SK-N-SH (cell line): Measurements from ENCODE around the gene CKS2. TPM values are rescaled to one million over a fixed set of nuclear protein-coding genes. Genes with fewer than 3 reads are reported as not detected.

Experiments used
- CTCF ChIA-PET: fragments of 300-600, 350-600 bp; formaldehyde crosslinking; extraction: SDS; loops from one replicate; lab custom pipeline; 2021; lab: Yijun Ruan, JAX
- POLR2A ChIA-PET: fragments of 350-600 bp; sonication (Branson Sonifier 250); formaldehyde crosslinking; extraction: SDS; loops from one replicate; lab custom pipeline; 2020; ENCODE audit warnings: antibody characterized with exemption, inconsistent platforms; lab: Yijun Ruan, JAX
- DNase-seq: peaks from one replicate; pipeline ENCODE4 v3.0.0; 2012
- H2AFZ ChIP-seq: fragments of 200-600 bp; sonication (generic); 2 replicates; pipeline ENCODE4 v1.8.1; 2016; ENCODE audit warnings: antibody characterized with exemption, mild to moderate bottlenecking, low read depth
- H3F3A ChIP-seq: fragments of 200-600 bp; sonication (generic); replicated peaks from 2 replicates; pipeline ENCODE3; 2016; ENCODE audit warnings: antibody characterized with exemption, mild to moderate bottlenecking; ENCODE audit not compliant: insufficient read depth
- H3K27ac ChIP-seq, 2 experiments: fragments of 200-500 bp in 1 of 2; fragments of 200-600 bp in 1 of 2; sonication (Bioruptor generic) in 1 of 2; sonication (generic), shearing (Covaris generic) in 1 of 2; 2 replicates each; pipeline versions ENCODE4 v1.5.1 to v1.6.1; 2014 to 2016; ENCODE audit warnings: low read depth in 2 of 2, inconsistent platforms in 1 of 2, low read length in 1 of 2, mild to moderate bottlenecking in 1 of 2, mixed read lengths in 1 of 2
- H3K27me3 ChIP-seq: fragments of 200-600 bp; sonication (generic), shearing (Covaris generic); 2 replicates; pipeline ENCODE4 v1.6.1; 2016; ENCODE audit warnings: mixed run types; ENCODE audit not compliant: insufficient read depth
- H3K36me3 ChIP-seq, 2 experiments: fragments of 200-500 bp in 1 of 2; fragments of 200-600 bp in 1 of 2; sonication (Bioruptor generic) in 1 of 2; sonication (generic) in 1 of 2; replicated peaks in 1 of 2; 2 replicates each; pipeline versions ENCODE3 to v1.5.1; 2014 to 2016; ENCODE audit warnings: low read length in 1 of 2, mild to moderate bottlenecking in 1 of 2; ENCODE audit not compliant: insufficient read depth in 2 of 2, control insufficient read depth in 1 of 2
- H3K4me1 ChIP-seq, 2 experiments: fragments of 200-500 bp in 1 of 2; fragments of 200-600 bp in 1 of 2; sonication (Bioruptor generic) in 1 of 2; sonication (generic), shearing (Covaris generic) in 1 of 2; 2 replicates each; pipeline versions ENCODE4 v1.5.1 to v1.6.1; 2014 to 2016; ENCODE audit warnings: low read depth in 1 of 2, low read length in 1 of 2, mixed run types in 1 of 2; ENCODE audit not compliant: insufficient read depth in 2 of 2, control insufficient read depth in 1 of 2
- H3K4me2 ChIP-seq: fragments of 200-600 bp; sonication (generic), shearing (Covaris generic); 2 replicates; pipeline ENCODE4 v1.6.1; 2017; ENCODE audit warnings: mixed run types
- H3K4me3 ChIP-seq, 2 experiments: fragments of 200-500 bp in 1 of 2; fragments of 200-600 bp in 1 of 2; sonication (Bioruptor generic) in 1 of 2; sonication (generic), shearing (Covaris generic) in 1 of 2; 2 replicates each; pipeline versions ENCODE4 v1.5.1 to v1.8.1; 2014 to 2016; ENCODE audit warnings: low read depth in 2 of 2, inconsistent platforms in 1 of 2, low read length in 1 of 2, mild to moderate bottlenecking in 1 of 2, mixed read lengths in 1 of 2, moderate library complexity in 1 of 2
- H3K79me2 ChIP-seq: fragments of 200-600 bp; sonication (generic); 2 replicates; pipeline ENCODE4 v1.8.1; 2017; ENCODE audit warnings: mild to moderate bottlenecking; ENCODE audit not compliant: insufficient read depth
- H3K9ac ChIP-seq: fragments of 200-600 bp; sonication (generic); 2 replicates; pipeline ENCODE4 v1.6.1; 2017; ENCODE audit warnings: mixed run types
- H3K9me2 ChIP-seq: fragments of 200-600 bp; sonication (generic); 2 replicates; pipeline ENCODE4 v1.6.1; 2017; ENCODE audit warnings: mixed run types
- H3K9me3 ChIP-seq: fragments of 200-600 bp; sonication (generic); 2 replicates; pipeline ENCODE4 v1.6.1; 2017; ENCODE audit warnings: mixed run types, mild to moderate bottlenecking, moderate library complexity
- H4K20me1 ChIP-seq: fragments of 200-600 bp; sonication (generic); 2 replicates; pipeline ENCODE4 v1.6.1; 2017; ENCODE audit warnings: mild to moderate bottlenecking, mixed run types; ENCODE audit not compliant: insufficient read depth
- EZH2phosphoT487 ChIP-seq: fragments of 200-600 bp; sonication (generic); IDR thresholded peaks from 2 replicates; pipeline ENCODE4 v1.6.1; 2017; ENCODE audit warnings: low read depth, mixed run types, mild to moderate bottlenecking, antibody characterized with exemption, moderate library complexity, borderline replicate concordance
- FOXM1 ChIP-seq: IDR thresholded peaks from 2 replicates; pipeline ENCODE4 v1.4.0; 2012; ENCODE audit warnings: low read depth, mild to moderate bottlenecking
- GABPA ChIP-seq: IDR thresholded peaks from 2 replicates; pipeline ENCODE4 v1.4.0; 2012; ENCODE audit warnings: low read depth, mild to moderate bottlenecking
- TAF1 ChIP-seq: IDR thresholded peaks from 2 replicates; pipeline ENCODE4 v1.6.1; 2012; ENCODE audit warnings: low read depth, mild to moderate bottlenecking, low read length, moderate library complexity, borderline replicate concordance
- YY1 ChIP-seq: IDR thresholded peaks from 2 replicates; pipeline ENCODE4 v1.4.0; 2012; ENCODE audit warnings: low read depth, mild to moderate bottlenecking
- WGBS: methylation state at CpG from one replicate; pipeline ENCODE4 v1.1.6; 2017; ENCODE audit warnings: low lambda C conversion rate; 5-methylcytosine and 5-hydroxymethylcytosine counted together
- polyA plus RNA-seq, 3 experiments: library from polyadenylated mRNA; depleted of rRNA; stranded (reverse); fragments of >200 nt; gene quantifications; 2 replicates each; pipeline ENCODE4 v1.2.3, GENCODE V29; 2012
- TF ChIP-seq, protein P1 (sequence below): IDR thresholded peaks from 2 replicates; pipeline ENCODE4 v1.4.0; 2012; ENCODE audit warnings: low read depth
- TF ChIP-seq, protein P2 (sequence below): IDR thresholded peaks from 2 replicates; pipeline ENCODE4 v1.4.0; 2012; ENCODE audit warnings: low read depth, borderline replicate concordance
- TF ChIP-seq, protein P3 (sequence below): fragments of 150-350 bp; IDR thresholded peaks from 2 replicates; pipeline ENCODE4 v1.6.1; 2016; ENCODE audit warnings: mild to moderate bottlenecking, low read depth, low read length
- TF ChIP-seq, protein P4 (sequence below): IDR thresholded peaks from 2 replicates; pipeline ENCODE4 v1.4.0; 2012; ENCODE audit warnings: low read depth, borderline replicate concordance
- TF ChIP-seq, protein P5 (sequence below): IDR thresholded peaks from 2 replicates; pipeline ENCODE4; 2012

Gene CKS2
- polyA plus RNA-seq, 1 of the 3 experiments (the other 2 are of a cell fraction) = 362 TPM

DNA sequence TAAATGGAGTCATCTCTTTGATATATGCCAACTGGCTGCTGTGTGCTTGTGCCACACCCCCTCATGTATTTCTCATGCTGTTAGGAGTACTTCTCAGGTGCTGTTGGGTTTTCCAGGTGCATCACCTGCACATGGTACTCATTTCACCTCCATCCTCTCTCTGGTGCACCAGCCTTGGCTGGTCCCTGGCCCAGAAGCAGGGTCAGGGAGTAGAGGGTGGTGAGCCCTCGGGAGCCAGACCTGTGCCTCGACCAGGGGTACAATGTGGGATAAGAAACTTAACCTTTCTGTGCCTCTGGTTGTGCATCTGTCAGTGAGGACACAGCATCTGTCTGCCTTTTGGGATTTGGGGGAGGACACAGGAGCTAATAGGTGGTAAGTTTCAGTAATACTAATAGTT is 45.8 kb downstream of the CKS2 start (continued):
- TF ChIP-seq FOXM1 (no peak), GABPA (no peak)
- TF ChIP-seq, protein P1, sequence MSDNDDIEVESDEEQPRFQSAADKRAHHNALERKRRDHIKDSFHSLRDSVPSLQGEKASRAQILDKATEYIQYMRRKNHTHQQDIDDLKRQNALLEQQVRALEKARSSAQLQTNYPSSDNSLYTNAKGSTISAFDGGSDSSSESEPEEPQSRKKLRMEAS = no peak
- TF ChIP-seq, protein P2, sequence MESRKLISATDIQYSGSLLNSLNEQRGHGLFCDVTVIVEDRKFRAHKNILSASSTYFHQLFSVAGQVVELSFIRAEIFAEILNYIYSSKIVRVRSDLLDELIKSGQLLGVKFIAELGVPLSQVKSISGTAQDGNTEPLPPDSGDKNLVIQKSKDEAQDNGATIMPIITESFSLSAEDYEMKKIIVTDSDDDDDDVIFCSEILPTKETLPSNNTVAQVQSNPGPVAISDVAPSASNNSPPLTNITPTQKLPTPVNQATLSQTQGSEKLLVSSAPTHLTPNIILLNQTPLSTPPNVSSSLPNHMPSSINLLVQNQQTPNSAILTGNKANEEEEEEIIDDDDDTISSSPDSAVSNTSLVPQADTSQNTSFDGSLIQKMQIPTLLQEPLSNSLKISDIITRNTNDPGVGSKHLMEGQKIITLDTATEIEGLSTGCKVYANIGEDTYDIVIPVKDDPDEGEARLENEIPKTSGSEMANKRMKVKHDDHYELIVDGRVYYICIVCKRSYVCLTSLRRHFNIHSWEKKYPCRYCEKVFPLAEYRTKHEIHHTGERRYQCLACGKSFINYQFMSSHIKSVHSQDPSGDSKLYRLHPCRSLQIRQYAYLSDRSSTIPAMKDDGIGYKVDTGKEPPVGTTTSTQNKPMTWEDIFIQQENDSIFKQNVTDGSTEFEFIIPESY = no peak
- TF ChIP-seq, protein P3, sequence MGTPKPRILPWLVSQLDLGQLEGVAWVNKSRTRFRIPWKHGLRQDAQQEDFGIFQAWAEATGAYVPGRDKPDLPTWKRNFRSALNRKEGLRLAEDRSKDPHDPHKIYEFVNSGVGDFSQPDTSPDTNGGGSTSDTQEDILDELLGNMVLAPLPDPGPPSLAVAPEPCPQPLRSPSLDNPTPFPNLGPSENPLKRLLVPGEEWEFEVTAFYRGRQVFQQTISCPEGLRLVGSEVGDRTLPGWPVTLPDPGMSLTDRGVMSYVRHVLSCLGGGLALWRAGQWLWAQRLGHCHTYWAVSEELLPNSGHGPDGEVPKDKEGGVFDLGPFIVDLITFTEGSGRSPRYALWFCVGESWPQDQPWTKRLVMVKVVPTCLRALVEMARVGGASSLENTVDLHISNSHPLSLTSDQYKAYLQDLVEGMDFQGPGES = no peak

DNA sequence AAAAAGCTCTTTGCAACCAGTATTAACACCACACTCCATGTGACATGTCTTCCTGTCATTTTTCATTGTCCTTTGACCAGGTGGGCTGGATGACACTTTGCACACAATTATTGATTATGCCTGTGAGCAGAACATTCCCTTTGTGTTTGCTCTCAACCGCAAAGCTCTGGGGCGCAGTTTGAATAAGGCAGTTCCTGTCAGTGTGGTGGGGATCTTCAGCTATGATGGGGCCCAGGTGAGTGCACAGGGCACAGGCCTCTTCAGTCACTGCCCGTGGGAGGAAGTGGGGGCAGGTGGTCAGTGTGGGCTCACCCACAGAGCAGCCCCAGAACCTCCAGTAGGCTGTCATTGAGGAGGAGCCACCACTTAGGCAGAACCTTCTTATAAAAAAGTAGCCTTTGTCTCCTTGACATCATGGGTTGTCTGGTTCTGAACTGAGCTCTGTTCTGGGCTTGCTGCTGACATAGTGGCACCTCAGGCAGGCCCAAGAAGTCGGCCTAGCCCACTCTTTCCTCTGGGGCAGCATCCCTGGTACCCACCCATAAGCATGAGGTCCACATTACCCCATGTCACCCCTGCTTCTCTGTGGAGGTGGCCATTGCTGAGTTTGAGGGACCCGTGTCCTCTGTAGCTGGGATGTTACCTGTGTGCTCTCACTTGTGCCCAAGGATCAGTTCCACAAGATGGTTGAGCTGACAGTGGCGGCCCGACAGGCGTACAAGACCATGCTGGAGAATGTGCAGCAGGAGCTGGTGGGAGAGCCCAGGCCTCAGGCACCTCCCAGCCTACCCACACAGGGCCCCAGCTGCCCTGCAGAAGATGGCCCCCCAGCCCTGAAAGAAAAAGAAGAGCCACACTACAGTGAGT is 46.6 kb downstream of the CKS2 start:
- H3F3A ChIP-seq = no peaks in the 10 kb centered on the region
- peak overlapping the region in 1 of 2 experiments; percentile 93; a peak in 1 of 4 replicates for H3K27ac ChIP-seq
- DNase-seq = no peak
- H2AFZ ChIP-seq = no peak overlapping the region
- ChIA-PET POLR2A (no interaction called here), CTCF (interaction anchor here (0.8 to 1.3 kb wide), 3 partner anchors 35 to 240 kb away, joined by 3 to 5 read pairs (median 3); no protein-coding TSS in a partner anchor)
- no peaks in the 10 kb centered on the region for H3K27me3 ChIP-seq
- H3K9me2 ChIP-seq = no peaks in the 10 kb centered on the region
- H3K9ac ChIP-seq = no peak overlapping the region
- no peak overlapping the region for H3K4me2 ChIP-seq
- H3K9me3 ChIP-seq = no peaks in the 10 kb centered on the region
- H3K36me3 ChIP-seq = peaks cover 19 to 93% of the 10 kb centered on the region in 2 experiments
- WGBS = 95% methylated on average over 7 of the region's 8 CpGs
- TF ChIP-seq EZH2phosphoT487 = no peak
- TF ChIP-seq, protein P4, sequence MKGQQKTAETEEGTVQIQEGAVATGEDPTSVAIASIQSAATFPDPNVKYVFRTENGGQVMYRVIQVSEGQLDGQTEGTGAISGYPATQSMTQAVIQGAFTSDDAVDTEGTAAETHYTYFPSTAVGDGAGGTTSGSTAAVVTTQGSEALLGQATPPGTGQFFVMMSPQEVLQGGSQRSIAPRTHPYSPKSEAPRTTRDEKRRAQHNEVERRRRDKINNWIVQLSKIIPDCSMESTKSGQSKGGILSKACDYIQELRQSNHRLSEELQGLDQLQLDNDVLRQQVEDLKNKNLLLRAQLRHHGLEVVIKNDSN = no peak
- TF ChIP-seq TAF1 = no peak
- TF ChIP-seq, protein P5, sequence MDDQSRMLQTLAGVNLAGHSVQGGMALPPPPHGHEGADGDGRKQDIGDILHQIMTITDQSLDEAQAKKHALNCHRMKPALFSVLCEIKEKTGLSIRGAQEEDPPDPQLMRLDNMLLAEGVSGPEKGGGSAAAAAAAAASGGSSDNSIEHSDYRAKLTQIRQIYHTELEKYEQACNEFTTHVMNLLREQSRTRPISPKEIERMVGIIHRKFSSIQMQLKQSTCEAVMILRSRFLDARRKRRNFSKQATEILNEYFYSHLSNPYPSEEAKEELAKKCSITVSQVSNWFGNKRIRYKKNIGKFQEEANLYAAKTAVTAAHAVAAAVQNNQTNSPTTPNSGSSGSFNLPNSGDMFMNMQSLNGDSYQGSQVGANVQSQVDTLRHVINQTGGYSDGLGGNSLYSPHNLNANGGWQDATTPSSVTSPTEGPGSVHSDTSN = no peak
- no peak for TF ChIP-seq YY1
- H3K79me2 ChIP-seq = no peaks in the 10 kb centered on the region
- no peak overlapping the region for H3K4me3 ChIP-seq
- no peaks in the 10 kb centered on the region for H4K20me1 ChIP-seq
- peaks cover 0 to 32% of the 10 kb centered on the region in 2 experiments; a peak in 2 of 4 replicates for H3K4me1 ChIP-seq
